Fibroblast of the aortic adventitia (primary cell): ENCODE measurements around the gene MAB21L4. TPM values are rescaled to one million over a fixed set of nuclear protein-coding genes. Genes with fewer than 3 reads are reported as not detected.

Experiments
- DNase-seq: peaks from one replicate; pipeline ENCODE4 v3.0.0-alpha.2; 2010; ENCODE audit warnings: low read depth
- H3K4me3 ChIP-seq: 2 replicates; pipeline ENCODE4 v1.5.1; 2011; ENCODE audit warnings: low read depth, mild to moderate bottlenecking, control low read depth, low read length, moderate library complexity
- CTCF ChIP-seq: IDR thresholded peaks from 2 replicates; pipeline ENCODE4 v1.5.1; 2011; ENCODE audit warnings: mild to moderate bottlenecking, low read length, control low read depth, inconsistent platforms; ENCODE audit not compliant: insufficient read depth
- total RNA-seq: library from RNA; depleted of rRNA; stranded (reverse); fragments of >200 nt; gene quantifications from 2 replicates; pipeline ENCODE4 v1.2.3, GENCODE V29; 2012; ENCODE audit warnings: low replicate concordance

MAB21L4 gene
- total RNA-seq, 1 donor, result not detected

- DNase-seq, result no peak
- H3K4me3 ChIP-seq, result no peak overlapping the region
- no peak for TF ChIP-seq CTCF
Measured at GRCh38 chr2:240892356-240892755, 3.6 kb downstream of the MAB21L4 start.

GRCh38 chr2:240891492-240892340 lies 4.2 kb downstream of the MAB21L4 start:
- H3K4me3 ChIP-seq, result no peak overlapping the region
- TF ChIP-seq CTCF, result no peak
- no peak for DNase-seq

- no peak for DNase-seq
- no peak for TF ChIP-seq CTCF
- no peak overlapping the region for H3K4me3 ChIP-seq
Measured at GRCh38 chr2:240890691-240891090, 5.3 kb downstream of the MAB21L4 start.

GRCh38 chr2:240889601-240890560 lies 6.1 kb downstream of the MAB21L4 start:
- H3K4me3 ChIP-seq, result no peak overlapping the region
- DNase-seq, result no peak
- no peak for TF ChIP-seq CTCF

GRCh38 chr2:240888890-240889573 lies 6.9 kb downstream of the MAB21L4 start:
- no peak for DNase-seq
- no peak for TF ChIP-seq CTCF
- no peak overlapping the region for H3K4me3 ChIP-seq

GRCh38 chr2:240888130-240888889 lies 7.6 kb downstream of the MAB21L4 start:
- no peak for DNase-seq
- TF ChIP-seq CTCF, result no peak
- no peak overlapping the region for H3K4me3 ChIP-seq
